Calu3 (cell line): ENCODE results near the gene NBEA. TPM values are rescaled to one million over a fixed set of nuclear protein-coding genes. Genes with fewer than 3 reads are reported as not detected.

Source experiments
- BruUV-seq: library from RNA; stranded (reverse); fragments of 400-500 nt; replicated peaks from 2 replicates; lab custom pipeline; 2021; lab: Mats Ljungman, UMichigan
- CTCF ChIA-PET: fragments of 300-600 bp; sonication (Branson Sonifier 250); formaldehyde crosslinking; loops from one replicate; lab custom pipeline; 2022; ENCODE audit warnings: antibody characterized with exemption; lab: Charles Lee
- DNase-seq: peaks from one replicate; pipeline ENCODE4 v3.0.0; 2022
- H3K27ac Mint-ChIP-seq: one replicate; pipeline ENCODE4 v1.8.0; 2022; ENCODE audit warnings: mixed read lengths; ENCODE audit not compliant: unreplicated experiment
- H3K27me3 Mint-ChIP-seq: one replicate; pipeline ENCODE4 v1.8.0; 2022; ENCODE audit warnings: mixed read lengths; ENCODE audit not compliant: unreplicated experiment
- H3K36me3 Mint-ChIP-seq: one replicate; pipeline ENCODE4 v1.8.0; 2022; ENCODE audit warnings: mild to moderate bottlenecking, moderate library complexity, mixed read lengths; ENCODE audit not compliant: insufficient read depth, unreplicated experiment
- H3K4me1 Mint-ChIP-seq: one replicate; pipeline ENCODE4 v1.8.0; 2022; ENCODE audit warnings: mild to moderate bottlenecking, low read depth, mixed read lengths; ENCODE audit not compliant: unreplicated experiment
- H3K4me3 Mint-ChIP-seq: one replicate; pipeline ENCODE4 v1.8.0; 2022; ENCODE audit warnings: mild to moderate bottlenecking, low read depth, moderate library complexity, mixed read lengths; ENCODE audit not compliant: unreplicated experiment
- H3K9me3 Mint-ChIP-seq: one replicate; pipeline ENCODE4 v1.8.0; 2022; ENCODE audit warnings: low read depth, mixed read lengths; ENCODE audit not compliant: unreplicated experiment
- intact Hi-C: fragments of 100-400 bp; cut with micrococcal nuclease; formaldehyde crosslinking; loops from one replicate; pipeline ENCODE4 v1.10.0; 2022; ENCODE audit not compliant: unreplicated experiment
- total RNA-seq: library from RNA; stranded (reverse); gene quantifications from 2 replicates; pipeline ENCODE4 v1.2.3, GENCODE V29; 2022
- TF ChIP-seq, protein P1 (sequence below): fragments of 200-600 bp; IDR thresholded peaks from one replicate; pipeline ENCODE4 v1.8.0; 2022; ENCODE audit warnings: antibody characterized with exemption; ENCODE audit not compliant: unreplicated experiment

Gene NBEA
- total RNA-seq, 1 experiment from 2014 or later = 18.0 TPM

DNA sequence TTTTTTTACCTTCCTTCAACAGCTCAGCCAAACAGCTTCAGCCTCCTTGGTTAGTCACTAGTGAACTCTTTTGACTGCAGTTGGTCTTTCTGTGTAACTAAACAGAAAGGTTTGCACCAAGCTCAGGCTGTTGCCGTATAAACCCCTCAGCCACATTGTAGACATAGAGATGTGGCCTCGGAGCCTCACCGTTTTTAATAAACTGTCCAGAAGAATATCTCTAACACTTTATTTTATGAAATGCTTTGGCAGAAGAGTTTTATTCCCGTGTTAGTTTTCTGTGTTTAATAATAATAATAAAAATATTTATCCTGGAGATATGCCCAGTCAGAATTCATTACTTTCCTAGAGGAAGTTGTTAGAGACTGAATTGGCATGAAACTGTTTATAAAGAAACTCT is 706.1 kb downstream of the NBEA start:
- Mint-ChIP-seq H3K4me3 (no peak overlapping the region), H3K27me3 (no peaks in the 10 kb centered on the region), H3K27ac (no peak overlapping the region), H3K36me3 (no peaks in the 10 kb centered on the region), H3K9me3 (no peaks in the 10 kb centered on the region), H3K4me1 (no peaks in the 10 kb centered on the region)
- no peak for DNase-seq
- intact Hi-C loops = no loop called here
- BruUV-seq = no TSS peak
- TF ChIP-seq, protein P1, sequence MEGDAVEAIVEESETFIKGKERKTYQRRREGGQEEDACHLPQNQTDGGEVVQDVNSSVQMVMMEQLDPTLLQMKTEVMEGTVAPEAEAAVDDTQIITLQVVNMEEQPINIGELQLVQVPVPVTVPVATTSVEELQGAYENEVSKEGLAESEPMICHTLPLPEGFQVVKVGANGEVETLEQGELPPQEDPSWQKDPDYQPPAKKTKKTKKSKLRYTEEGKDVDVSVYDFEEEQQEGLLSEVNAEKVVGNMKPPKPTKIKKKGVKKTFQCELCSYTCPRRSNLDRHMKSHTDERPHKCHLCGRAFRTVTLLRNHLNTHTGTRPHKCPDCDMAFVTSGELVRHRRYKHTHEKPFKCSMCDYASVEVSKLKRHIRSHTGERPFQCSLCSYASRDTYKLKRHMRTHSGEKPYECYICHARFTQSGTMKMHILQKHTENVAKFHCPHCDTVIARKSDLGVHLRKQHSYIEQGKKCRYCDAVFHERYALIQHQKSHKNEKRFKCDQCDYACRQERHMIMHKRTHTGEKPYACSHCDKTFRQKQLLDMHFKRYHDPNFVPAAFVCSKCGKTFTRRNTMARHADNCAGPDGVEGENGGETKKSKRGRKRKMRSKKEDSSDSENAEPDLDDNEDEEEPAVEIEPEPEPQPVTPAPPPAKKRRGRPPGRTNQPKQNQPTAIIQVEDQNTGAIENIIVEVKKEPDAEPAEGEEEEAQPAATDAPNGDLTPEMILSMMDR = no peak
- CTCF ChIA-PET = no interaction called here

GRCh38 chr13:35649162-35649561 is 707.1 kb downstream of the NBEA start:
- no peaks in the 10 kb centered on the region for H3K4me1 Mint-ChIP-seq
- CTCF ChIA-PET = no interaction called here
- intact Hi-C loops = no loop called here
- H3K27me3 Mint-ChIP-seq = no peaks in the 10 kb centered on the region
- no peak for DNase-seq
- no peaks in the 10 kb centered on the region for H3K9me3 Mint-ChIP-seq
- no TSS peak for BruUV-seq
- no peak overlapping the region for H3K27ac Mint-ChIP-seq
- no peak overlapping the region for H3K4me3 Mint-ChIP-seq
- TF ChIP-seq, protein P1 = no peak
- H3K36me3 Mint-ChIP-seq = no peaks in the 10 kb centered on the region

DNA sequence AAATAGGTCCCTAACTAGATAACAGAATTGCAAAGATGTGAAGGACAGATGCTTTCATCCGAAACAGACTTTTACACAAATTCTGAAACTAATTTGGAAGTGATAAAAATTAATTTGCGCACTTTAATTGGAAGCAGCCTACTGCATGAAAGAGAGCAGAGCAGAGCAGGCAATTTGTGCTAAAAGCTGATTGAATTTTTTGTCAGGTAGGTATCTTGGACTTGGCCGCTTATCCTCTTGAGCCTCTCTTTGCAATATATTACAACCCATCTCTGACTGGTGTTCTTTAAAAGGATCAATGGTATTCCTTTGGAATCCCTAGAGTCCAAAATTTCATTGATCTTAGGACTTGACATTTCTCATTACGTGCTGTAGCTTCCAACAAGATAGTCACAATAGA is 717.7 kb downstream of the NBEA start:
- H3K4me3 Mint-ChIP-seq = no peak overlapping the region
- intact Hi-C loops = no loop called here
- no peak for DNase-seq
- no peak overlapping the region for H3K27ac Mint-ChIP-seq
- CTCF ChIA-PET = no interaction called here
- H3K27me3 Mint-ChIP-seq = no peaks in the 10 kb centered on the region
- no peaks in the 10 kb centered on the region for H3K9me3 Mint-ChIP-seq
- no peaks in the 10 kb centered on the region for H3K36me3 Mint-ChIP-seq
- BruUV-seq = no TSS peak
- TF ChIP-seq, protein P1 = no peak
- no peaks in the 10 kb centered on the region for H3K4me1 Mint-ChIP-seq

GRCh38 chr13:35664747-35665146 is 722.7 kb downstream of the NBEA start:
- Mint-ChIP-seq H3K27me3 (no peaks in the 10 kb centered on the region), H3K36me3 (no peaks in the 10 kb centered on the region), H3K4me1 (no peaks in the 10 kb centered on the region), H3K4me3 (no peak overlapping the region), H3K27ac (no peak overlapping the region), H3K9me3 (no peaks in the 10 kb centered on the region)
- TF ChIP-seq, protein P1 = no peak
- CTCF ChIA-PET = no interaction called here
- no TSS peak for BruUV-seq
- no peak for DNase-seq
- intact Hi-C loops = no loop called here

GRCh38 chr13:35669321-35669720 is 727.3 kb downstream of the NBEA start:
- TF ChIP-seq, protein P1 = no peak
- H3K4me3 Mint-ChIP-seq = no peak overlapping the region
- H3K4me1 Mint-ChIP-seq = no peaks in the 10 kb centered on the region
- no TSS peak for BruUV-seq
- peaks cover 6% of the 10 kb centered on the region for H3K36me3 Mint-ChIP-seq
- no peaks in the 10 kb centered on the region for H3K27me3 Mint-ChIP-seq
- no peak overlapping the region for H3K27ac Mint-ChIP-seq
- intact Hi-C loops = no loop called here
- no peak for DNase-seq
- H3K9me3 Mint-ChIP-seq = no peaks in the 10 kb centered on the region
- CTCF ChIA-PET = no interaction called here
